IPS DF 6.9 (cell line): ENCODE results near the gene TXNDC9.
"Not testable (repeated sequence)": the region's sequence is repeated elsewhere in the genome, so short reads cannot be mapped to it uniquely, and the experiment has no call there.

Source experiments
- DNase-seq: peaks from one replicate; pipeline ENCODE4 v3.0.0-alpha.2; 2013; ENCODE audit warnings: low read depth, low spot score
- H3K27ac ChIP-seq: one replicate; pipeline ENCODE4 v1.5.1; 2013; ENCODE audit warnings: low read length, control low read depth
- H3K27me3 ChIP-seq: 2 replicates; pipeline ENCODE4 v1.6.1; 2013; ENCODE audit warnings: mild to moderate bottlenecking, low read length; ENCODE audit not compliant: control insufficient read depth, insufficient read depth
- H3K36me3 ChIP-seq: 2 replicates; pipeline ENCODE4 v1.6.1; 2013; ENCODE audit warnings: low read length; ENCODE audit not compliant: control insufficient read depth, insufficient read depth
- H3K4me1 ChIP-seq: 2 replicates; pipeline ENCODE4 v1.6.1; 2013; ENCODE audit warnings: low read length; ENCODE audit not compliant: control insufficient read depth, insufficient read depth
- H3K4me3 ChIP-seq: 2 replicates; pipeline ENCODE4 v1.5.1; 2013; ENCODE audit warnings: mild to moderate bottlenecking, low read length
- H3K9me3 ChIP-seq: 2 replicates; pipeline ENCODE4 v1.6.1; 2013; ENCODE audit warnings: low read length, inconsistent platforms; ENCODE audit not compliant: control insufficient read depth, insufficient read depth
- WGBS: extraction: QIAGEN DNeasy Blood & Tissue Kit; methylation state at CpG from one replicate; pipeline ENCODE4 v1.1.7; 2013; ENCODE audit warnings: mixed read lengths, missing lambda C conversion rate; ENCODE audit not compliant: insufficient read length, insufficient coverage; 5-methylcytosine and 5-hydroxymethylcytosine counted together

TXNDC9 gene

DNA sequence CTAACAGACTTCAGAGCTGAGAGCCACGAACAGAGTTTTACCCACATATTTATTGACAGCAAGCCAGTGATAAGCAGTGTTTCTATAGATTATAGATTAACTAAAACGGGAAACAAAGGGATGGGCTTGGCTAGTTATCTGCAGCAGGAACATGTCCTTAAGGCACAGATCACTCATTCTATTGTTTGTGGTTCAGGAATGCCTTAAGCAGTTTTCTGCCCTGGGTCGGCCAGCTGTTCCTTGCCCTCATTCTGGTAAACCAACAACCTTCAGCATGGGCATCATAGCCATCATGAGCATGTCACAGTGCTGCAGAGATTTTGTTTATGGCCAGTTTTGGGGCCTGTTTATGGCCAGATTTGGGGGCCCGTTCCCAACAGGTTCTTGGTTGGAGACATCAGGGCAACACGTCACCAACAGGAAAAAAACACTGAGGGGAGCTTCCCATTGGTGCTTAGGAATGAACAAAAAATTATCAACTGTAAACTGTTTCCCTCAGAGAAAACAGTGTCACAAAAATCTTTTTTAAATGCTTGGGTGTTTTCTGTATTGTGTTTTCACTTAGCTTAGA is 57.9 kb downstream of the TXNDC9 start:
- H3K27ac ChIP-seq = not testable (repeated sequence)

DNA sequence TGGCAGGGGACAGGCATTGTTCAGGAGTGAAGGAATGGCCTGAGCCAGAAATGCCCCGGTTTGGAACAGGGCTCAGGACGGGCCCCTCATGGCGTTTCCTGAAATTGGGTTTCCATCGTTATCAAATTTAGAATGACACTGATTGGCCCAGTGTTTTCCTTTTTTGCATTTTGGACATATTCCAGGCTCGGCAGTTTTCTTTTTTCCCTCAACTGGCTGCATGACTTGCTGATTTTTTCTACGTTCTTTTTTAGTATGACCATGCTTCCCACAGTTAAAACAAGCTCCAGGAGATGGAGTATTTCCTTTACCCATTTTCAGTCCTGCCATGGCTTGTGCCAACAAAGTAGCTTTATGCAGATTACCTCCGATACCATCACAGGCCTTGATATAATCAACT is 60.3 kb downstream of the TXNDC9 start:
- Histone ChIP-seq H3K9me3 (no peaks in the 10 kb centered on the region), H3K27ac (no peak overlapping the region), H3K27me3 (no peaks in the 10 kb centered on the region; the same call in 1 of the 2 replicates), H3K36me3 (no peaks in the 10 kb centered on the region), H3K4me1 (no peaks in the 10 kb centered on the region), H3K4me3 (no peak overlapping the region)
- no CpG with 5 or more reads among the region's 7 CpGs for WGBS
- no peak for DNase-seq

More for the DNA sequence above, 57.9 kb downstream of the TXNDC9 start:
- not testable (repeated sequence) for H3K9me3 ChIP-seq, H3K4me3 ChIP-seq, H3K36me3 ChIP-seq, H3K27me3 ChIP-seq, DNase-seq, H3K4me1 ChIP-seq
- WGBS = no CpG with 5 or more reads among the region's 5 CpGs
